GM12865 (cell line): ENCODE data around the gene OST4.
"Not testable (repeated sequence)": the region's sequence is repeated elsewhere in the genome, so short reads cannot be mapped to it uniquely, and the experiment has no call there.

Experiments used
- DNase-seq: peaks from one replicate; pipeline ENCODE4 v3.0.0; 2010; ENCODE audit warnings: low read depth
- H3K4me3 ChIP-seq: 2 replicates; pipeline ENCODE4 v1.5.1; 2011; ENCODE audit warnings: mild to moderate bottlenecking, low read depth, low read length, control low read depth
- CTCF ChIP-seq: IDR thresholded peaks from 2 replicates; pipeline ENCODE4 v1.5.1; 2011; ENCODE audit warnings: low read length, control low read depth, low read depth, inconsistent platforms; ENCODE audit not compliant: insufficient read depth; ENCODE audit errors: missing control alignments

OST4 gene

DNA sequence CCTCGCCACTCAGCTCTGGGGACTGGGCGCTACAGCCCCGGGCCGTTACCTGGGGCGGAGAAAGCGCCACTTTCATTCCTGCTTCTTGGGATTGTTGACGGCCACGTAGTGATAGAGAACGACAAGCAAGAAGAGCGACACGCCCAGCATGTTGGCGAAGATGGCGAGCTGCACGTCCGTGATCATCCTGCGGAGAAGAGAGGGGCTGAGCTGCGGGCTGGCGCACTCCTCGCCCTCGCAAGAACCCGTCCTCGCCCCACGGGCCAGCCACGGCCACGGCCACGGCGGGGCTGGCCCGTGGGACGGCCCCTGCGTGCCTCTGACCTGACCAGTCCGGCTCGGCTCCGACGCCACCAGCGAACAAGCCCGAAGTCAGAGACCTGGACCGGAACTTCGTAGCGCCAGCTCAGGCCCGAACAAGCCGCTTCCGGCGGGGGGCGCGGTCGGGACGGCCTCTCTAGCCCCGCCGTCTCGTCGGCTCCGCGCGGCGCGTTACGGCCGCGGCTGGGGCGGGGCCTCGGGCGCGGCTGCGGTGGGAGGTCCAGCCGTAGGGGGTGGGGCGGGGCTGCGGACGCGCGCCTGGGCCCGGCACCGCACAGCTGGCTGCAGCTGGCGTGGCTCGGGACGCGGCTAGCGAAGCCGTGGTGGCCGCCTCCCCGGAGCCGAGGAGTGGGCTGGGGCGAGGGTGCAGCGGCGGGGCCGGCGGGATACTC is at the start of gene OST4:
Gene OST4 (minus strand): TSS at position 378 of the 713 bp plus-strand sequence.
- H3K4me3 ChIP-seq = peak within 1 kb of the TSS; percentile 73
- peak; percentile 96 for DNase-seq
- no peak for TF ChIP-seq CTCF

DNA sequence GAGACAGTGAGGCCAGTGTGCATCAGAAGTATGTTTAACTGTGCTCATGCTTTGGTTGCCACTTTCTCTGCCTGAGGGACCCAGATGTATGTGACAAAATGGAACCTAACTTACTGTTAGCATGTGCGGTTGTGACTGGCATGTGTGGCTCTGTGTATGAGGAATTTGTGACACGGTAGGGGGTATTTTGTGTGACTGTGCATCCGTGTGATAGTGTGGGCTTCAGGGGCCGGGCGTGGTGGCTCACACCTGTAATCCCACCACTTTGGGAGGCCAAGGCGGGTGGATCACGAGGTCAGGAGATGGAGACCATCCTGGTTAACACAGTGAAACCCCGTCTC is 47.8 kb upstream of the OST4 start:
- DNase-seq = not testable (repeated sequence)
- peak overlapping the region; percentile 44 for H3K4me3 ChIP-seq

DNA sequence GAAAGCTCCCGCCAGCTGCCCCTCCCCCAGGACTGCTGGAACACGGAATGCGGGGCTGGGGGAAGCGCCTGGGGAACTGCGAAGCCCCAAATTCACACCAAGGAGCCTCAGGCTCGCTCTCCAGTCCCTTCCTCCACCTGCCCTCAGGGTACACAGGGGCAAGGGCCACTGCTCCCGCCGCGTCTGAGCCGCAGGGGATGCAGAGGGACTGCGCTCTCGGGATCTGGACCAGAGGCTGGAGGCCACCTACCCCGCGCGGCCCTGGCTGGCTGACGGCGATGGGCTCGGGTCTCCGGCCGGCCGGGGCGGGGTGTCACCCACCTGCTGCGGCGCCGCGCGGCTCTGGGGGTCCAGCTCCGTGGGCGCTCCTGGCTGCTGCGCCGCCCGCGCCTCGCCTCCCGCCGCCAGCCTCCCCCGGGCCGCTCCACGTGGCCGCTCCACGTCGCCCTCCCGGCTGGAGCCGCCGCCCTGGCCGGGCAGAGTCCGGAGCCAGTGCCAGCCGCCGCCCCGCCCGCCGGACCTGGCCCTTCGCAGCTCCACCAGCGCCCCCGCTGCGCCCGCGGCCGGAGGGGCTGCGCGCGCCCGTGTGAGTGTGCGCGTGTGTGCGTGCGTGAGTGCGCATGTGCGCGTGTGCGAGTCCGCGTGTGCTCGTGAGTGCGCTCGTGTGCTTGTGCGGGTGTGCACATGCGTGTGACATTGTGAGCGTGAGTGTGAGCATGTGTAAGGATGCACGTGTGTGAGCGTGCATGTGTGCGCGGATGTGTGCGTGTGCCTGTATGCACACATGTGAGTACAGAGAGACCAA is 47.3 kb upstream of the OST4 start, which contains the start of gene CGREF1:
Gene CGREF1 (minus strand): TSS at position 604 of the 805 bp plus-strand sequence. CDS start 14,762 bp downstream, outside the sequence.
- peak within 1 kb of the TSS; percentile 44 for H3K4me3 ChIP-seq
- no peak for TF ChIP-seq CTCF
- peak; percentile 34 for DNase-seq

DNA sequence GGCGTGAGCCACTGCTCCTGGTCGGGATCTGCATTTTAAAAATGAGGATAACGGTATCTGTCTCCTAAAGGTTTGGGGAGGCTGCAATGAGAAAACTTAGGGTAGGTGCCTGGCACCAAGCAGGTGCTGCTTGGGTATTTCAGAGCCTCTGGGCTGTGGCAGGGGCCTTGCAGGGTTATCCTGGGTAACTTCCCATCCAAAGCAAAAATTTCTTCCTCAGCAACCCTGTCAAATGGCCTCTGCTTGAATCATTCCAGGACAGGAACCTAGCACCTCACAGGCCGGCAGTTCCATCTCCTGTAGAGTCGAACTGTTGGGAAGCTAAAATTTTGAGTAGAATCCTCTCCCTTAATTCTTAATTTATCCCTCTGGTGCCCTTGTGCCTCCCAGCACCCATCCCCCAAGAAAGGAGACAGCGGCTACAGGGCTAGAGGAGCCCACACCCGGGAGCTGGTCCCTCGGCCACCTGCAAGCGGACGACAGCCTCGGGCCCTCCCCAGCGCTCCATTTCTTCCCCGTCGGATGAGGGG is 46.6 kb upstream of the OST4 start:
- no peak for DNase-seq
- peak overlapping the region; percentile 42 for H3K4me3 ChIP-seq
- no peak for TF ChIP-seq CTCF

DNA sequence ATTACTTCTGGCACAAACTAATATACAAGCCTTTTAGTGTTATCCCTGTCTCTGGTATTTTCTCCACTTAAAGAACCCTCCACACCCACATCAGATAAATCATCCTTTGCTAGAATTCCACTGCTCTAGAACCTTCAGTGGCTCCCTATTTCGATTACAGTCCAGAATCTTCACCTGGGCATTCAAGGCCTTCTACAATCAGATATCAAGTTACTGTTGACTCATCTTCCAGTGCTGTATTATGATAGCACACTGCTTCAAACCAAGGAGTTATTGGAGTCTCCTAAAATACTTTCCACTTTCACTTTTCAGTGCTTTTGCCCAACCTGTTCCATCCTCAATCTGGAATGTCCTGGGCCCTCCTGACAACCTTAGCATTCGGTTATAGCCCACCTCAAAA is 44.1 kb upstream of the OST4 start:
- no peak overlapping the region for H3K4me3 ChIP-seq
- no peak for DNase-seq
- no peak for TF ChIP-seq CTCF

- not testable (repeated sequence) for H3K4me3 ChIP-seq, DNase-seq
Measured at GRCh38 chr2:27111392-27112078, 40.1 kb upstream of the OST4 start.

GRCh38 chr2:27110603-27111352 is 39.3 kb upstream of the OST4 start:
- not testable (repeated sequence) for H3K4me3 ChIP-seq, DNase-seq

DNA sequence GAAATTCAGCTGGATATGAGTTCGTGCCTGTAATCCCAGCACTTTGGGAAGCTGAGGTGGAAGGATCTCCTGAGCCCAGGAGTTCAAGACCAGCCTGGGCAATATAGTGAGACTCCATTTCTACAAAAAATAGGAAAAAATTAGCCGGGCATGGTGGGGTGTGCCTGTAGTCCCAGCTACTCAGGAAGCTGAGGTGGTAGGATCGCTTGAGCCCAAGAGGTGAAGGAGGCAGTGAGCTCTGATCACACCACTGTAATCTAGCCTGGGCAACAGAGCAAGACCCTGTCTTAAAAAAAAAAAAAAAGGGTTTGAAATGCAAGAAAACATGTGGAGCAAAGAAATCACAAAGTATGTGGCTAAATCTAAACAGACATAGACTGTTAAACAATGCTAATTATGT is 37.6 kb upstream of the OST4 start:
- TF ChIP-seq CTCF = no peak
- no peak for DNase-seq
- no peak overlapping the region for H3K4me3 ChIP-seq
